NCI-H524 treated with DMSO at 0.1 percent for 48 hours (cell line): ENCODE data around the gene HSFX3.
A peak's percentile ranks its signal among the peaks of the same experiment; 100 is the strongest.
"Not testable (repeated sequence)": the region's sequence is repeated elsewhere in the genome, so short reads cannot be mapped to it uniquely, and the experiment has no call there.

Experiments
- DNase-seq: peaks from one replicate; lab custom pipeline; 2025; lab: John Stamatoyannopoulos, UW

The HSFX3 gene

GRCh38 chrX:149545545-149546543, 3.9 kb downstream of the HSFX3 start:
- not testable (repeated sequence) for DNase-seq

- no peak for DNase-seq
Measured at GRCh38 chrX:149541521-149542047, 8.1 kb downstream of the HSFX3 start.

- DNase-seq, result peak; percentile 93
Measured at GRCh38 chrX:149540621-149541520, 8.9 kb downstream of the HSFX3 start, which contains the start of gene EOLA1. Gene EOLA1 (plus strand): TSS chrX:149541012. CDS start chrX:149545631, 4,619 bp downstream.

GRCh38 chrX:149540131-149540620, 9.5 kb downstream of the HSFX3 start:
- DNase-seq, result peak; percentile 66

- DNase-seq, result peak; percentile 71
Measured at GRCh38 chrX:149539283-149540130, 10.2 kb downstream of the HSFX3 start.

- not testable (repeated sequence) for DNase-seq
Measured at GRCh38 chrX:149537474-149537873, 12.2 kb downstream of the HSFX3 start.

GRCh38 chrX:149534926-149535602, 14.7 kb downstream of the HSFX3 start:
- not testable (repeated sequence) for DNase-seq

GRCh38 chrX:149533999-149534398, 15.7 kb downstream of the HSFX3 start:
- DNase-seq, result not testable (repeated sequence)

- DNase-seq, result not testable (repeated sequence)
Measured at GRCh38 chrX:149532868-149533267, 16.9 kb downstream of the HSFX3 start.

- DNase-seq, result no peak
Measured at GRCh38 chrX:149531599-149531998, 18.1 kb downstream of the HSFX3 start.

- DNase-seq, result no peak
Measured at GRCh38 chrX:149528381-149528780, 21.3 kb downstream of the HSFX3 start.

- no peak for DNase-seq
Measured at GRCh38 chrX:149527705-149528104, 22.0 kb downstream of the HSFX3 start.

GRCh38 chrX:149526318-149527033, 23.2 kb downstream of the HSFX3 start:
- DNase-seq, result not testable (repeated sequence)

GRCh38 chrX:149525903-149526302, 23.8 kb downstream of the HSFX3 start:
- DNase-seq, result not testable (repeated sequence)

- not testable (repeated sequence) for DNase-seq
Measured at GRCh38 chrX:149525389-149525788, 24.3 kb downstream of the HSFX3 start.

GRCh38 chrX:149522916-149523315, 26.8 kb downstream of the HSFX3 start:
- no peak for DNase-seq

GRCh38 chrX:149521438-149521837, 28.3 kb downstream of the HSFX3 start:
- no peak for DNase-seq

- not testable (repeated sequence) for DNase-seq
Measured at GRCh38 chrX:149520636-149521277, 29.0 kb downstream of the HSFX3 start.

- no peak for DNase-seq
Measured at GRCh38 chrX:149518236-149518635, 31.5 kb downstream of the HSFX3 start.
